Smooth muscle cell of bladder (primary cell): ENCODE results near the gene EFHB. TPM values are rescaled to one million over a fixed set of nuclear protein-coding genes. Genes with fewer than 3 reads are reported as not detected.

Experiments used
- total RNA-seq: library from RNA; depleted of rRNA; stranded (reverse); fragments of >200 nt; gene quantifications from 2 replicates; pipeline ENCODE4 v1.2.3, GENCODE V29; 2014

EFHB gene, protein sequence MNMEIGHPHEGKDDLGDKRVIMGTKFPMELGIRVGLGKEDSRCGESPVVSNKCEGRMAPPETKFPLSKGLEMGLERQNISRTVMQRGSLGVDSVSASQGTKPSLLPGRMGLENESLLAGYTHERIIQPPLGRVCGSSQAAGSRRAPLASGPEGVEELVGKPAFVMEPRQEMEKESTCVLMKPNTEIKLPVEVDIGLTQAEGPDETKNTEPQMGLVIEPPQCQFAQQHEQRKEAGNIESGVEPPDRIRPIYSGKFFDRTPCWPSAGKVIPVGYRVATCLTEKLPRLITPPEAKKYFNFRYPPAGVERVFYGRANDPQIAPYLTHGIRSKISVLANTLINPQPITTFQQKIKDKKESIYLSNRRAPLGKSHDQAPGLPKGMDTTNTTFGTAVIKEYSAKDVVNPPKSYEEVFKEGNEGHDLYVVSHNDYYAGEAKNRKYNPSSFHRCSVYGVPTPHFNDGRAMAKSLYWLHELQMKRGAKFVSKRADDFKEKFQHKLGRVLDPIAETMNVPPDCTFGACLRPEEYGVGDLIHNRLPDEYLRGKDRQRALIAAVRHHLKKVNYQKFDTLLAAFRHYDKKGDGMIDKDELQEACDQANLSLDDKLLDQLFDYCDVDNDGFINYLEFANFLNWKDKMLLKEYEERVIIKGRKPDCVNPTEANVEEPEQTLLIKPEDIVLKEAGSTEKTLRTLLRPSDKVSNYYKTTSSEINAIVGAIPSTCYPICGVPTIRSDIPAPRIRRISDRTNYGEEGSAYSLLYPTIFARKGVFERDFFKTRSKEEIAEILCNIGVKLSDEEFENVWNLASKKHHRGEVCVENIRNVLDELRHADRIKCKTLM
- 0.18 and 0.28 TPM in 2 replicates for total RNA-seq

DNA sequence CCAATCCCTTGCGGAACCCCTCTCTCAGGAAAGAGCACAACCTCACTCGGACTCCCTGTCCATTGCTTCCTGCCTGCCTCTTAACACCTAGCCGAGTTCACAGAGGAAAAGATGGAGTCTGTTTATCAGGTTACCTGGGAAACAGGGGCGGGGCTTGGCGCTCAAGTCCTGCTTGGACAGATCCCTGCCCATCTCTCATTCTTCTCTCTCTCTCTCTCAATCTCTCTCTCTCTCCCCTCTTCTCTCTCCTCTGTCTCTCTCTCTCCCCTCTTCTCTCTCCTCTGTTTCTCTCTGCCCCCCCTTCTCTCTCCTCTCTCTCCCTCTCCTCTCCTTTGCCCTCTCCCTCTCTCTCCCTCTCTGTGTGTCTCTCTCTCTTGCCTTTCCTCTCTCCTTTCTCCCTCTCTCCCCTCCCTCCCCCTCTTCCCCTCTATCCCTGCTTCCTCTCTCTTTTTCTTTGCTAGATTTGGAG, at the start of gene EFHB:
Gene EFHB (minus strand): TSS at position 120 of the 469 bp plus-strand sequence. CDS start 199 bp downstream, outside the sequence.

DNA sequence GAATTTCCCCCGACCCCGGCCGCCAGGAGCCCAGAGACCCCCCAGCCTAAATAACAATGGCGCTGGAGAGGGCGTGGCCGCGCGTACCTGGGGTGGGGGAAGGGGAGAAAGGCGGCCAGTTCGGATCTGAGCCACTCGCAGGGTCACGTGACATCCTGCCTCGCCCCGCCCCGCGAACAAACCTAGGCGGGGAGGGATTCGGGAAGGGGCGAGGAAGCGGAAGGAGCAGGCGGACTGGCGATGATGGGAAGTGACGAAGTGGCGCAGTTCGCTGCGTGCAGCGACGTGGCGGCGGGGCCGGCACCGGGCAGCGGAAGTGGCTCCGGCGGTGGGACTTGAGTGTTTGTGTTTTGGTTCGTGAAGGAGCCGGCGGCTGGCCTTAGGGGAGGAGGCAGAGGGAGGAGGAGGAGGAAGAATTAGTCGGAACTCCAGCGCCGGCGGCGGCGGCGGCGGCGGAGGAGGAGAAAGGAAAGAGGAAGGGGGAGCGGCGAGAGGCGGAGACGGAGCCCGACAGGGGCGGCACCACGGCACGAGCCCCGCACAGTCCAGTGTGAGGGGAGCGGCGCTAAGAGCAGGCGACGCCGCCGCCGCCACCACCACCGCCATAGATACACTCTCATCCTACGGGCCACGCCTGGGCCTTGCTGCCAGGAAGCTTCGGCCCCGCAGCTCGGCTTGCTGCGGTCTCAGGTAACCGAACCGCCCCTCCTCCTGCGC, 13.0 kb upstream of the EFHB start, which contains the start of gene RAB5A:
Gene RAB5A (plus strand): TSS at position 266 of the 717 bp plus-strand sequence. CDS start 3,802 bp downstream, outside the sequence.

Other genes starting within 250 kb of the EFHB start
- gene RAB5A, start 12.9 kb upstream of the EFHB start, total RNA-seq: 37.7 and 40.6 TPM in 2 replicates
- not detected in 2 replicates for gene PP2D1, start 78.0 kb upstream of the EFHB start, total RNA-seq
- gene KAT2B, start 106.2 kb upstream of the EFHB start, total RNA-seq: 5.3 and 5.9 TPM in 2 replicates